HG03175 (cell line): Measurements from ENCODE around the gene CCDC181.
"Not testable (repeated sequence)": the region's sequence is repeated elsewhere in the genome, so short reads cannot be mapped to it uniquely, and the experiment has no call there.

ENCODE experiments used
- ATAC-seq: cut with Tn5 transposase; IDR thresholded peaks from one replicate; pipeline ENCODE4 v1.9.1; 2021; ENCODE audit warnings: mild to moderate bottlenecking, moderate library complexity; ENCODE audit not compliant: unreplicated experiment

The CCDC181 gene

GRCh38 chr1:169402578-169402977, 24.7 kb downstream of the CCDC181 start:
- not testable (repeated sequence) for ATAC-seq

- ATAC-seq, result no peak
These were observed 31.3 kb downstream of the CCDC181 start for GRCh38 chr1:169395955-169396354.

- no peak for ATAC-seq
These were observed 34.9 kb downstream of the CCDC181 start for GRCh38 chr1:169392406-169392805.

- peak; percentile 75 for ATAC-seq
These were observed 37.0 kb downstream of the CCDC181 start for GRCh38 chr1:169390303-169390702.

- no peak for ATAC-seq
These were observed 39.9 kb downstream of the CCDC181 start for GRCh38 chr1:169387399-169387798.

- no peak for ATAC-seq
These were observed 43.8 kb downstream of the CCDC181 start for GRCh38 chr1:169383449-169383848.

GRCh38 chr1:169381162-169381561, 46.1 kb downstream of the CCDC181 start:
- no peak for ATAC-seq

- no peak for ATAC-seq
These were observed 55.9 kb downstream of the CCDC181 start for GRCh38 chr1:169371404-169371803.

- ATAC-seq, result no peak
These were observed 58.9 kb downstream of the CCDC181 start for GRCh38 chr1:169368406-169368769.

GRCh38 chr1:169367686-169368405, 59.4 kb downstream of the CCDC181 start, which contains the start of the genes BLZF1 and NME7:
BLZF1 (plus strand) TSS chr1:169368195; CDS start chr1:169369523, 1,328 bp downstream.
NME7 (minus strand) TSS chr1:169367797; CDS start chr1:169367710, 87 bp downstream.
- peak; percentile 95 for ATAC-seq

GRCh38 chr1:169367096-169367685, 60.1 kb downstream of the CCDC181 start:
- ATAC-seq, result no peak

- no peak for ATAC-seq
These were observed 62.3 kb downstream of the CCDC181 start for GRCh38 chr1:169364948-169365347.

GRCh38 chr1:169363046-169363730, 64.1 kb downstream of the CCDC181 start:
- ATAC-seq, result peak; percentile 31

GRCh38 chr1:169361281-169361680, 66.0 kb downstream of the CCDC181 start:
- no peak for ATAC-seq

GRCh38 chr1:169360415-169360814, 66.9 kb downstream of the CCDC181 start:
- ATAC-seq, result no peak

- ATAC-seq, result no peak
These were observed 78.8 kb downstream of the CCDC181 start for GRCh38 chr1:169348383-169349036.

- no peak for ATAC-seq
These were observed 79.4 kb downstream of the CCDC181 start for GRCh38 chr1:169347688-169348382.

GRCh38 chr1:169346036-169346589, 81.2 kb downstream of the CCDC181 start:
- ATAC-seq, result no peak

GRCh38 chr1:169345511-169345910, 81.8 kb downstream of the CCDC181 start:
- ATAC-seq, result no peak
